HFFc6 (cell line): ENCODE results near the gene SHC3. TPM values are rescaled to one million over a fixed set of nuclear protein-coding genes. Genes with fewer than 3 reads are reported as not detected.

Experiments used
- DNase-seq: peaks from one replicate; pipeline ENCODE4 v3.0.0-alpha.2; 2018
- H3K27ac Mint-ChIP-seq: 2 replicates; pipeline ENCODE4 v1.8.0; 2020; ENCODE audit warnings: mild to moderate bottlenecking, mixed read lengths
- H3K27me3 Mint-ChIP-seq: 2 replicates; pipeline ENCODE4 v1.8.0; 2021; ENCODE audit warnings: mild to moderate bottlenecking, moderate library complexity, mixed read lengths; ENCODE audit not compliant: insufficient read depth
- H3K36me3 Mint-ChIP-seq: 2 replicates; pipeline ENCODE4 v1.8.0; 2021; ENCODE audit warnings: low read depth, mixed read lengths
- H3K4me1 Mint-ChIP-seq: 2 replicates; pipeline ENCODE4 v1.8.0; 2020; ENCODE audit warnings: low read depth, mixed read lengths
- H3K4me3 Mint-ChIP-seq: 2 replicates; pipeline ENCODE4 v1.8.0; 2020; ENCODE audit warnings: mild to moderate bottlenecking, moderate library complexity, mixed read lengths
- H3K9me3 Mint-ChIP-seq: 2 replicates; pipeline ENCODE4 v1.8.0; 2020; ENCODE audit warnings: mild to moderate bottlenecking, mixed read lengths
- CTCF ChIP-seq: fragments of 200-600 bp; sonication (generic); IDR thresholded peaks from 2 replicates; pipeline ENCODE4 v1.5.0; 2021; ENCODE audit warnings: antibody characterized with exemption, mild to moderate bottlenecking
- total RNA-seq, 6 experiments: library from RNA; stranded (reverse); fragmentation: NEBNext Ultra II Directional; extraction: Animal tissue kit (Norgen Biotek cat#: 25700); gene quantifications; 2 replicates in 1 of 6; 3 replicates in 5 of 6; pipeline ENCODE4 v1.2.3, GENCODE V29; 2021

Gene SHC3
- total RNA-seq, 6 experiments from 2014 or later: 0.28 to 1.9 (median 0.42) TPM

- H3K9me3 Mint-ChIP-seq: peaks cover 7% of the 10 kb centered on the region; the same call in 1 of the 2 replicates
- no peak for TF ChIP-seq CTCF
- H3K27me3 Mint-ChIP-seq: no peaks in the 10 kb centered on the region; the same call in 1 of the 2 replicates
- 0 out of 2 replicates have a peak, but pooled peaks cover 6% of the 10 kb centered on the region for H3K36me3 Mint-ChIP-seq
- peaks cover 48% of the 10 kb centered on the region for H3K4me1 Mint-ChIP-seq
- H3K4me3 Mint-ChIP-seq: no peak overlapping the region
- H3K27ac Mint-ChIP-seq: no peak overlapping the region
- no peak for DNase-seq
Measured at GRCh38 chr9:89135591-89136166, 42.9 kb downstream of the SHC3 start.

- Mint-ChIP-seq H3K4me3 (no peak overlapping the region), H3K27ac (no peak overlapping the region), H3K9me3 (peaks cover 7% of the 10 kb centered on the region; the same call in 1 of the 2 replicates), H3K4me1 (peaks cover 39% of the 10 kb centered on the region), H3K36me3 (peaks cover 9% of the 10 kb centered on the region; the same call in 1 of the 2 replicates), H3K27me3 (peaks cover 3% of the 10 kb centered on the region)
- TF ChIP-seq CTCF: no peak
- DNase-seq: no peak
Measured at GRCh38 chr9:89134709-89135108, 43.9 kb downstream of the SHC3 start.

- no peak for TF ChIP-seq CTCF
- DNase-seq: no peak
Measured at GRCh38 chr9:89122949-89123348, 55.7 kb downstream of the SHC3 start.

GRCh38 chr9:89120704-89121103 lies 57.9 kb downstream of the SHC3 start:
- Mint-ChIP-seq H3K4me3 (no peak overlapping the region), H3K27ac (no peak overlapping the region), H3K9me3 (no peaks in the 10 kb centered on the region), H3K27me3 (no peaks in the 10 kb centered on the region), H3K36me3 (peaks cover 6% of the 10 kb centered on the region; the same call in 1 of the 2 replicates), H3K4me1 (peaks cover 9% of the 10 kb centered on the region)
- DNase-seq: no peak
- no peak for TF ChIP-seq CTCF

More at GRCh38 chr9:89122949-89123348, 55.7 kb downstream of the SHC3 start:
- H3K4me3 Mint-ChIP-seq: no peak overlapping the region
- H3K36me3 Mint-ChIP-seq: no peaks in the 10 kb centered on the region; the same call in 1 of the 2 replicates
- H3K4me1 Mint-ChIP-seq: no peaks in the 10 kb centered on the region
- H3K27me3 Mint-ChIP-seq: peaks cover 3% of the 10 kb centered on the region; the same call in 1 of the 2 replicates
- peaks cover 8% of the 10 kb centered on the region for H3K9me3 Mint-ChIP-seq
- no peak overlapping the region for H3K27ac Mint-ChIP-seq

- no peak for TF ChIP-seq CTCF
- Mint-ChIP-seq H3K36me3 (peaks cover 6% of the 10 kb centered on the region; the same call in 1 of the 2 replicates), H3K4me3 (no peak overlapping the region), H3K27me3 (no peaks in the 10 kb centered on the region), H3K27ac (no peak overlapping the region), H3K9me3 (no peaks in the 10 kb centered on the region), H3K4me1 (peaks cover 24% of the 10 kb centered on the region)
- no peak for DNase-seq
Measured at GRCh38 chr9:89116805-89117192, 61.8 kb downstream of the SHC3 start.
